ENCODE measurements around the gene SUN1. TPM values are rescaled to one million over a fixed set of nuclear protein-coding genes. Genes with fewer than 3 reads are reported as not detected.

Gene SUN1
- total and polyA plus RNA-seq, 2 donors (not counting 3 experiments of a cell fraction or from before 2014, with no cell fraction given), result 158 to 410 TPM

DNA sequence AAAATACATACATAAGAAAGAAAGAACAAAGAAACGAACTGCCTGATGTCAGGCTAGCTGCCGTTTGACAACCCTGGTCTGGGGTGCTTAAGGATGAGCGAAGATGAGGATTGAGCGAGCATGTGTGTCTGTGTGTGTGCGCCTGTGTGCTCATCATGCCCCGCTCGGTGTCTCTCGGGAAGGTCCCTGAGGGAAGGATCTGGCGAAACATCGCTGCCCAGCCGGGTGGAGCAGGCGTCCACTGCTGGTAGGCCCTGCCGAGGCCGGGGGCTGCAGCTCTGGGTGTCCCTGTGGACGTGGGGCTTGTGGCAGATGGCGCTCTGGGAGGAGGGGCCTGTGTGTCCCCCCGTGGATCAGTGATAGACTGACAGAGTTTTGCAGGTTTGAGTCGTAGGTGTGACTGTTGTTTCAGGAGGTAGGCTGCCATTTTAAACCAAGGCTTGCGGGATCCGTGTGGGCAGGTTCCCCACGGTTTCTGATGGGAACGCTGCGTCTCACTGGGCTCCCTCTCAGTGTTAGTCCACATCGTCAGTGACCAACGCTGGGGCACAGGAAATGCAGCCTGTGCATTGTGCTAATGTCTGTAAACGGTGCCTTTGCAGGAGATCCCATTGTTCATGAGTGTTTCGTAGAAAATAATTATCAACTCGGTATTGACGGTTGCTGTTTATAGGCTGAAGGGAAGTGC is 5.9 kb upstream of the SUN1 start:
- intact Hi-C loops (cut with micrococcal nuclease) (no loop called here), dilution Hi-C loops (cut with MboI; ENCODE audit: extremely low pct_ligation_motif_present, low sequenced_read_pairs) (no loop called here)
- no TSS peak for BruUV-seq (replicated peaks)
- ChIA-PET CTCF (interaction anchor here (2.9 kb wide), 1 partner anchor 10 kb away, joined by 10 read pairs; no protein-coding TSS in a partner anchor), POLR2A (no interaction called here)
- Histone ChIP-seq H3K4me1 (ENCODE audit: control insufficient read depth, extremely low read depth, insufficient read depth, low read length) (peaks cover 6% of the 10 kb centered on the region), H3K27me3 (ENCODE audit: control insufficient read depth in 2 of 2, insufficient read depth in 2 of 2, low read length in 2 of 2) (no peaks in the 10 kb centered on the region), H3K9me3 (replicated peaks; ENCODE audit: control insufficient read depth, insufficient read depth, low read length) (no peaks in the 10 kb centered on the region), H2AFZ (ENCODE audit: low read depth, low read length) (no peak overlapping the region), H3K27ac (ENCODE audit: insufficient read depth, low read depth, low read length) (no peak overlapping the region), H3K36me3 (ENCODE audit: control insufficient read depth in 2 of 2, extremely low read depth in 1 of 2, insufficient read depth in 2 of 2, low read length in 2 of 2) (peaks cover 0 to 2% of the 10 kb centered on the region in 2 experiments), H3K9ac (replicated peaks; ENCODE audit: extremely low read depth, insufficient read depth, low read length) (no peak overlapping the region), H3K79me2 (ENCODE audit: control insufficient read depth, insufficient read depth, low read length) (peaks cover 73% of the 10 kb centered on the region), H3K4me3 (replicated peaks in 1 of 3; ENCODE audit: insufficient read depth in 1 of 3, low read depth in 1 of 3, low read length in 3 of 3) (no peak overlapping the region), H4K20me1 (replicated peaks; ENCODE audit: control insufficient read depth, extremely low read depth, insufficient read depth, low read length) (no peaks in the 10 kb centered on the region), H3K4me2 (ENCODE audit: insufficient read depth, low read length) (no peak overlapping the region), H3K9me1 (replicated peaks; ENCODE audit: control insufficient read depth, extremely low read depth, insufficient read depth, low read length) (no peaks in the 10 kb centered on the region)
- DNase-seq (ENCODE audit: low read depth, low spot score), result no peak
- TF ChIP-seq JUN (IDR thresholded peaks at IDR 0.05; ENCODE audit: borderline replicate concordance, insufficient read depth, insufficient read length, low read depth), result no peak
- no peak for TF ChIP-seq EZH2 (IDR thresholded peaks at IDR 0.05; ENCODE audit: borderline replicate concordance, low read depth, low read length, severe bottlenecking)
- TF ChIP-seq GATA2 (IDR thresholded peaks at IDR 0.05; ENCODE audit: insufficient read depth, insufficient read length, low read depth, low read length), result no peak
- no peak for TF ChIP-seq POLR2AphosphoS5 (IDR thresholded peaks at IDR 0.05; ENCODE audit: insufficient read depth, low read depth, low read length)
- TF ChIP-seq POLR2A (IDR thresholded peaks at IDR 0.05; ENCODE audit: low read depth, low read length), result no peak
- TF ChIP-seq, protein P1, sequence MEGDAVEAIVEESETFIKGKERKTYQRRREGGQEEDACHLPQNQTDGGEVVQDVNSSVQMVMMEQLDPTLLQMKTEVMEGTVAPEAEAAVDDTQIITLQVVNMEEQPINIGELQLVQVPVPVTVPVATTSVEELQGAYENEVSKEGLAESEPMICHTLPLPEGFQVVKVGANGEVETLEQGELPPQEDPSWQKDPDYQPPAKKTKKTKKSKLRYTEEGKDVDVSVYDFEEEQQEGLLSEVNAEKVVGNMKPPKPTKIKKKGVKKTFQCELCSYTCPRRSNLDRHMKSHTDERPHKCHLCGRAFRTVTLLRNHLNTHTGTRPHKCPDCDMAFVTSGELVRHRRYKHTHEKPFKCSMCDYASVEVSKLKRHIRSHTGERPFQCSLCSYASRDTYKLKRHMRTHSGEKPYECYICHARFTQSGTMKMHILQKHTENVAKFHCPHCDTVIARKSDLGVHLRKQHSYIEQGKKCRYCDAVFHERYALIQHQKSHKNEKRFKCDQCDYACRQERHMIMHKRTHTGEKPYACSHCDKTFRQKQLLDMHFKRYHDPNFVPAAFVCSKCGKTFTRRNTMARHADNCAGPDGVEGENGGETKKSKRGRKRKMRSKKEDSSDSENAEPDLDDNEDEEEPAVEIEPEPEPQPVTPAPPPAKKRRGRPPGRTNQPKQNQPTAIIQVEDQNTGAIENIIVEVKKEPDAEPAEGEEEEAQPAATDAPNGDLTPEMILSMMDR (IDR thresholded peaks at IDR 0.05; ENCODE audit: extremely low read depth in 1 of 2, insufficient read depth in 1 of 2, low read depth in 1 of 2, low read length in 2 of 2), result no peak
- TF ChIP-seq FOS (IDR thresholded peaks at IDR 0.05; ENCODE audit: borderline replicate concordance, insufficient read depth, low read length), result no peak
- no peak for TF ChIP-seq MAX (IDR thresholded peaks at IDR 0.05; ENCODE audit: insufficient read depth, insufficient read length)
- TF ChIP-seq MYC (IDR thresholded peaks at IDR 0.05; ENCODE audit: low read depth, low read length), result no peak
- peak; percentile 67 for FAIRE-seq

Data from endothelial cell of umbilical vein (primary cell).